Sigmoid colon (tissue), 7 donors: ENCODE data around the gene HRH2. TPM values are rescaled to one million over a fixed set of nuclear protein-coding genes. Genes with fewer than 3 reads are reported as not detected.
A peak's percentile ranks its signal among the peaks of the same experiment; 100 is the strongest.

Experiments used
- DNase-seq: peaks from one replicate; pipeline ENCODE4 v3.0.0-alpha.2; 2019
- H3K27ac ChIP-seq, 4 donors: fragments of 200-600 bp; sonication (generic); one replicate each; pipeline ENCODE4 v1.5.1; 2016 to 2019; ENCODE audit warnings: mild to moderate bottlenecking in 1 of 4
- H3K27me3 ChIP-seq, 3 donors: fragments of 200-600 bp; sonication (generic); one replicate each; pipeline ENCODE4 v1.5.1; 2019; ENCODE audit warnings: mild to moderate bottlenecking in 1 of 3
- H3K36me3 ChIP-seq, 4 donors: fragments of 200-600 bp; sonication (generic); one replicate each; pipeline ENCODE4 v1.5.1; 2016 to 2019
- H3K4me1 ChIP-seq, 4 donors: fragments of 200-600 bp; sonication (generic); one replicate each; pipeline ENCODE4 v1.5.1; 2017 to 2019
- H3K4me3 ChIP-seq, 4 donors: fragments of 200-600 bp; sonication (generic); one replicate each; pipeline ENCODE4 v1.5.1; 2017 to 2019; ENCODE audit warnings: mild to moderate bottlenecking in 2 of 4, moderate library complexity in 1 of 4
- H3K9me3 ChIP-seq, 4 donors: fragments of 200-600 bp in 3 of 4; sonication (generic) in 3 of 4; one replicate each; pipeline versions ENCODE4 v1.5.1 to v1.6.1; 2013 to 2019
- EP300 ChIP-seq, 4 donors: sonication (generic); formaldehyde crosslinking; IDR thresholded peaks; one replicate each; pipeline ENCODE4 v1.6.1; 2017; ENCODE audit warnings: antibody characterized with exemption in 4 of 4
- POLR2A ChIP-seq, 2 donors: fragments of 450-650 bp; IDR thresholded peaks; one replicate each; pipeline ENCODE4 v1.6.1; 2016; ENCODE audit warnings: antibody characterized with exemption in 2 of 2, mild to moderate bottlenecking in 2 of 2, moderate library complexity in 2 of 2
- POLR2AphosphoS5 ChIP-seq, 4 donors: sonication (generic); formaldehyde crosslinking; IDR thresholded peaks; one replicate each; pipeline ENCODE4 v1.6.1; 2017; ENCODE audit warnings: antibody characterized with exemption in 4 of 4
- WGBS, 2 donors: extraction: QIAGEN DNeasy Blood & Tissue Kit; methylation state at CpG; one replicate each; pipeline ENCODE4 v1.1.7; 2013; 5-methylcytosine and 5-hydroxymethylcytosine counted together
- intact Hi-C: fragments of 100-400 bp; cut with DNase I; formaldehyde crosslinking; loops from one replicate; pipeline ENCODE4 v1.15.1; 2023
- polyA plus RNA-seq, 3 donors: library from polyadenylated mRNA; stranded (reverse); fragments of 200-250 nt; gene quantifications; one replicate each; pipeline ENCODE4 v1.2.3, GENCODE V29; 2013
- total RNA-seq, 4 donors: library from RNA; depleted of rRNA; stranded (reverse); fragments of >200 nt; gene quantifications; one replicate each; pipeline ENCODE4 v1.1.0, GENCODE V29; 2016
- TF ChIP-seq, protein P1 (sequence below), 4 experiments: fragments of 450-650 bp in 3 of 4; fragments of 200-600 bp in 1 of 4; IDR thresholded peaks; one replicate each; pipeline ENCODE4 v1.5.1; 2016 to 2019; ENCODE audit warnings: antibody characterized with exemption in 4 of 4, mild to moderate bottlenecking in 3 of 4, moderate library complexity in 2 of 4
- donor health status: healthy with polysubstance abuse.
- donor health status: Bipolar disorder and iron deficiency.
- donor health status: healthy.

HRH2 gene
- total and polyA plus RNA-seq, 7 donors: under 0.01 to 3.8 (median 1.5) TPM

DNA sequence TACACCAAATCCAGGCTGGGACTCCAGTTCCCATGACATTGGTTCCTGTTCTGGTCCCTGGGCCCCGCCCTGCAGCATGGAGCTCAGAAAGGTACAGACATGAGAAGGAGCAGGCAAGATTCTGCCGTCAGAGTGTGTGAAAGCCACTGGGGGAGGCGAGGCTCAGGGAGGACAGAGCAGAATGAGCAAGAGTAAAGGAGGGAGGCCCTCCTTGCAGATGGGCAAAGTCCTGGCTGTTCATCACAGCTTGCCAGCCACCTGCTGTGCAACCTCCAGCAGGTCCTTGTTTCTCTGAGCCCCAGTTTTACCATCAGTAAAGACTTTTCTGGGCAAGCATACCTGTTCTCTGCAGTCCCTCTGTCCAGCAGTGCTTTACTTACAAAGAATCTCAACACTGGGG is 73.3 kb downstream of the HRH2 start:
- H3K4me1 ChIP-seq: peaks cover 0 to 9% (median 2%) of the 10 kb centered on the region in 4 donors
- WGBS, 2 donors: 57 to 74% methylated on average over 3 of the region's 3 CpGs
- H3K27ac ChIP-seq: no peak overlapping the region
- H3K4me3 ChIP-seq: no peak overlapping the region
- TF ChIP-seq POLR2AphosphoS5 (IDR thresholded peaks at IDR 0.05) (no peak), EP300 (IDR thresholded peaks at IDR 0.05) (no peak), POLR2A (IDR thresholded peaks at IDR 0.05) (no peak)
- TF ChIP-seq, protein P1, sequence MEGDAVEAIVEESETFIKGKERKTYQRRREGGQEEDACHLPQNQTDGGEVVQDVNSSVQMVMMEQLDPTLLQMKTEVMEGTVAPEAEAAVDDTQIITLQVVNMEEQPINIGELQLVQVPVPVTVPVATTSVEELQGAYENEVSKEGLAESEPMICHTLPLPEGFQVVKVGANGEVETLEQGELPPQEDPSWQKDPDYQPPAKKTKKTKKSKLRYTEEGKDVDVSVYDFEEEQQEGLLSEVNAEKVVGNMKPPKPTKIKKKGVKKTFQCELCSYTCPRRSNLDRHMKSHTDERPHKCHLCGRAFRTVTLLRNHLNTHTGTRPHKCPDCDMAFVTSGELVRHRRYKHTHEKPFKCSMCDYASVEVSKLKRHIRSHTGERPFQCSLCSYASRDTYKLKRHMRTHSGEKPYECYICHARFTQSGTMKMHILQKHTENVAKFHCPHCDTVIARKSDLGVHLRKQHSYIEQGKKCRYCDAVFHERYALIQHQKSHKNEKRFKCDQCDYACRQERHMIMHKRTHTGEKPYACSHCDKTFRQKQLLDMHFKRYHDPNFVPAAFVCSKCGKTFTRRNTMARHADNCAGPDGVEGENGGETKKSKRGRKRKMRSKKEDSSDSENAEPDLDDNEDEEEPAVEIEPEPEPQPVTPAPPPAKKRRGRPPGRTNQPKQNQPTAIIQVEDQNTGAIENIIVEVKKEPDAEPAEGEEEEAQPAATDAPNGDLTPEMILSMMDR (IDR thresholded peaks at IDR 0.05): no peak
- H3K36me3 ChIP-seq: no peaks in the 10 kb centered on the region
- no peaks in the 10 kb centered on the region for H3K9me3 ChIP-seq
- DNase-seq: peak; percentile 53
- peaks cover 2 to 51% (median 16%) of the 10 kb centered on the region in 3 donors for H3K27me3 ChIP-seq
- intact Hi-C loops: no loop called here

DNA sequence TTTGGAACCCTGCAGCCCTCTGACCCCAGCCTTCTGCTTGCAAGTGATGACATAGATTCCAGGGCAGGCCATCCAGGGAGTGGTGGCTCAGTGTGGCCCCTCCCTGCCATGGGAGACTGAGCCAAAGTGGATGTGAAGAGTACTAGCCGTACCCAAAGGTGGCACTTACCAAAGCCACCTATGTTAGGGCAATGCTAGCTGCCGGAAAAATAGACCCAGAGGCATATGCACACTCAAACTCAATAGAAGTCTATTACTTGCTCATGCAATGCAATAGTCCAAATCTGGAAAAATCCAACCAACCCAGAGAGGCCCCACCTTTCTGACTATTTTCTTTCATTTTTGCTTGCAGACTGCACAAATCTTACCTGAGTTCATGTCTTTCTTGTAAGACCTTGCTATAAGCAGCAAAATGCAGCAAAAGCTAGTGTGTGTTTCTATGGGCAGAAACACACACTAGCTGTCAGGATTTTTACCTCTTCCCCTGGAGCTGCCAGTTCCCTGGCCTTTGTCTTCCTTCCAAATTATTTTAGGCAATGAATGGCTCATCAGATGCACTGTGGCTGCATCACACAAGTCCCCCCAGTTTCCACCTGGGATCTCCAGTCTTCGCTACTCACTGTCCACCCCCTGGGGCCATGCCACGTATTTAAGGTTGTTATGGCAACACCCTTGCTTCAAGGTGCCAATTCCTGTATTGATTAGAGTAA is 74.0 kb downstream of the HRH2 start:
- DNase-seq: peak; percentile 19
- Histone ChIP-seq H3K4me1 (peaks cover 0 to 9% (median 2%) of the 10 kb centered on the region in 4 donors), H3K36me3 (no peaks in the 10 kb centered on the region), H3K27ac (no peak overlapping the region), H3K27me3 (peaks cover 2 to 52% (median 16%) of the 10 kb centered on the region in 3 donors), H3K4me3 (no peak overlapping the region), H3K9me3 (no peaks in the 10 kb centered on the region)
- intact Hi-C loops: no loop called here
- 64 to 69% methylated on average over 4 of the region's 4 CpGs for WGBS, 2 donors
- TF ChIP-seq, protein P1 (IDR thresholded peaks at IDR 0.05): no peak
- TF ChIP-seq POLR2A (IDR thresholded peaks at IDR 0.05) (no peak), POLR2AphosphoS5 (IDR thresholded peaks at IDR 0.05) (no peak), EP300 (IDR thresholded peaks at IDR 0.05) (no peak)

DNA sequence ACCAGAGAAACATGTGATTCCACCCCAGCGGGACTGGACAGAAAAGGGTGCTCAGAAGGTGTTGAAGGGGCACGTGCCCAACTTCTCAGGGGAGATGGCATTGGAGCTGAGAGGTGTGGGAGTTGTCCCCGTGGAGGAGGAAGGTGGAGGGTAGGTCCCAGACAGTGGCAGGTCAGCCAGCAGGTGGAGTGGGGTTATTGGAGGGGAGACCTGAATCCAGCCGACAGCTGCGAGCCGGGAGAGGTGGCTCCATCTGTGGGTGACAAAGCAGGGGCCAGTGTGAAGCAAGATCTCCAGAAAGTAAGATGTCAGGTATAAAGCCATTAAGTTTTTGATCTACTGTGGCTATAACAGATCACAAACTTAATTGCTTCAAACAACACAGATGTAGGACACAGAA is 75.1 kb downstream of the HRH2 start:
- Histone ChIP-seq H3K36me3 (no peaks in the 10 kb centered on the region), H3K27me3 (peaks cover 2 to 43% (median 16%) of the 10 kb centered on the region in 3 donors), H3K27ac (no peak overlapping the region), H3K9me3 (no peaks in the 10 kb centered on the region), H3K4me3 (no peak overlapping the region), H3K4me1 (peaks cover 0 to 9% (median 2%) of the 10 kb centered on the region in 4 donors)
- DNase-seq: peak; percentile 46
- intact Hi-C loops: no loop called here
- 74 to 82% methylated on average over 6 of the region's 6 CpGs for WGBS, 2 donors
- TF ChIP-seq EP300 (IDR thresholded peaks at IDR 0.05) (no peak), POLR2AphosphoS5 (IDR thresholded peaks at IDR 0.05) (no peak), POLR2A (IDR thresholded peaks at IDR 0.05) (no peak)
- TF ChIP-seq, protein P1 (IDR thresholded peaks at IDR 0.05): no peak

DNA sequence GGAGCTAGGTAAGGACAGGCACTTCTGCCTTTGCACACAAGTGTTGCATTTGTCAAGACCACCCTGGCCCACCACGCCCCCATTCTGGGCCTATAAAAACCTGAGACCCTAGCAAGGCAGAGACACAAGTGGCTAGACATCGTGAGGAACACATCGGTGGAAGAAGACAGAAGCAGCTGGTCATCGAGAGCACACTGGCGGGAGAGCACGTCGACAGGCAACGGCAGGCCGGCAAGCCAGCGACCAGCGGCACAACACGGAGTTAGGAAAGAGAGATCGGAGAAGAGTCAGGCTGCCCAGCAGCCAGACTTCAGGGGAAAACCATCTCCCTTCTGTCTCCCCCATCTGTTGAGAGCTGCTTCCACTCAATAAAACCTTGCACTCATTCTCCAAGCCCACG is 76.1 kb downstream of the HRH2 start:
- TF ChIP-seq, protein P1 (IDR thresholded peaks at IDR 0.05): no peak
- TF ChIP-seq EP300 (IDR thresholded peaks at IDR 0.05) (no peak), POLR2AphosphoS5 (IDR thresholded peaks at IDR 0.05) (no peak), POLR2A (IDR thresholded peaks at IDR 0.05) (no peak)

More for the DNA sequence above, 76.1 kb downstream of the HRH2 start:
- no peaks in the 10 kb centered on the region for H3K9me3 ChIP-seq
- H3K27ac ChIP-seq: no peak overlapping the region
- H3K36me3 ChIP-seq: no peaks in the 10 kb centered on the region
- H3K4me3 ChIP-seq: no peak overlapping the region
- intact Hi-C loops: no loop called here
- peak; percentile 54 for DNase-seq
- H3K27me3 ChIP-seq: peaks cover 2 to 33% (median 7%) of the 10 kb centered on the region in 3 donors
- WGBS, 2 donors: 90 to 92% methylated on average over 14 of the region's 14 CpGs
- H3K4me1 ChIP-seq: peaks cover 0 to 9% (median 2%) of the 10 kb centered on the region in 4 donors
